Measurements from ENCODE around the gene MYLK4. TPM values are rescaled to one million over a fixed set of nuclear protein-coding genes. Genes with fewer than 3 reads are reported as not detected.

The MYLK4 gene
- total and polyA plus RNA-seq, 2 donors (not counting 1 experiment from before 2014, with no cell fraction given) = 0.33 to 0.59 TPM

DNA sequence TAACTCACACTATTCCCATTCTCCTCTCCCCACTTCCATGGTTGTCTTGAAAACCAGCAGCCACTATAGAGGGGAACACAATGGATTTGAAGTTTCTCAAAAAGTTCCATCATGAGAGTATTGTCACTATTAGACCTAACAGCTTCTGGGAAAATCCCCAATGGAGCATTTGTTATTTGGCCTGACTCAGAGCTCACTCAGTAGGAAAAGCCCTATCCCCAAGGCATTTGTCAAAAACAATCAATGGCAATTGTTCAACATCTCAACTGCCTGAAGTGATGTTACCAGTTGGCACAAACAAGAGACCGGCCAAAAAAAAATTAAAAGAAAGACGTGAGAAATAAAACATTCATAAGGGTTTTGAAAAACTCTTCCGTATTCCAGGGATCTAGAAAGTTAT is 98.8 kb downstream of the MYLK4 start:
- Histone ChIP-seq H3K27me3 (ENCODE audit: control insufficient read depth, insufficient read depth, low read length) (no peaks in the 10 kb centered on the region), H4K20me1 (ENCODE audit: control insufficient read depth, extremely low read depth, insufficient read depth, low read length) (no peaks in the 10 kb centered on the region), H3K79me2 (ENCODE audit: control insufficient read depth, insufficient read depth, low read length) (no peaks in the 10 kb centered on the region), H3K4me1 (ENCODE audit: control insufficient read depth, extremely low read depth, insufficient read depth, low read length) (no peaks in the 10 kb centered on the region), H3K9me3 (ENCODE audit: control insufficient read depth, insufficient read depth, low read depth, low read length) (no peaks in the 10 kb centered on the region), H3K9ac (ENCODE audit: insufficient read depth, low read length) (no peak overlapping the region), H3K4me2 (ENCODE audit: extremely low read depth, insufficient read depth, low read length) (no peak overlapping the region), H2AFZ (ENCODE audit: low read length) (no peak overlapping the region), H3K36me3 (ENCODE audit: control insufficient read depth, insufficient read depth, low read length) (no peaks in the 10 kb centered on the region), H3K27ac (ENCODE audit: insufficient read depth, low read length) (no peak overlapping the region), H3K4me3 (replicated peaks in 1 of 4; ENCODE audit: control extremely low read depth in 1 of 4, insufficient read depth in 1 of 4, low read depth in 3 of 4, low read length in 4 of 4) (no peak overlapping the region)
- no peak for DNase-seq (ENCODE audit: low read depth in 2 of 2)
- no peak for TF ChIP-seq EZH2 (IDR thresholded peaks at IDR 0.05; ENCODE audit: low read length, missing control alignments)
- TF ChIP-seq, protein P1, sequence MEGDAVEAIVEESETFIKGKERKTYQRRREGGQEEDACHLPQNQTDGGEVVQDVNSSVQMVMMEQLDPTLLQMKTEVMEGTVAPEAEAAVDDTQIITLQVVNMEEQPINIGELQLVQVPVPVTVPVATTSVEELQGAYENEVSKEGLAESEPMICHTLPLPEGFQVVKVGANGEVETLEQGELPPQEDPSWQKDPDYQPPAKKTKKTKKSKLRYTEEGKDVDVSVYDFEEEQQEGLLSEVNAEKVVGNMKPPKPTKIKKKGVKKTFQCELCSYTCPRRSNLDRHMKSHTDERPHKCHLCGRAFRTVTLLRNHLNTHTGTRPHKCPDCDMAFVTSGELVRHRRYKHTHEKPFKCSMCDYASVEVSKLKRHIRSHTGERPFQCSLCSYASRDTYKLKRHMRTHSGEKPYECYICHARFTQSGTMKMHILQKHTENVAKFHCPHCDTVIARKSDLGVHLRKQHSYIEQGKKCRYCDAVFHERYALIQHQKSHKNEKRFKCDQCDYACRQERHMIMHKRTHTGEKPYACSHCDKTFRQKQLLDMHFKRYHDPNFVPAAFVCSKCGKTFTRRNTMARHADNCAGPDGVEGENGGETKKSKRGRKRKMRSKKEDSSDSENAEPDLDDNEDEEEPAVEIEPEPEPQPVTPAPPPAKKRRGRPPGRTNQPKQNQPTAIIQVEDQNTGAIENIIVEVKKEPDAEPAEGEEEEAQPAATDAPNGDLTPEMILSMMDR (conservative IDR thresholded peaks at IDR 0.05 in 1 of 2, IDR thresholded peaks at IDR 0.05 in 1 of 2; ENCODE audit: low read depth in 1 of 2, low read length in 2 of 2) = no peak

DNA sequence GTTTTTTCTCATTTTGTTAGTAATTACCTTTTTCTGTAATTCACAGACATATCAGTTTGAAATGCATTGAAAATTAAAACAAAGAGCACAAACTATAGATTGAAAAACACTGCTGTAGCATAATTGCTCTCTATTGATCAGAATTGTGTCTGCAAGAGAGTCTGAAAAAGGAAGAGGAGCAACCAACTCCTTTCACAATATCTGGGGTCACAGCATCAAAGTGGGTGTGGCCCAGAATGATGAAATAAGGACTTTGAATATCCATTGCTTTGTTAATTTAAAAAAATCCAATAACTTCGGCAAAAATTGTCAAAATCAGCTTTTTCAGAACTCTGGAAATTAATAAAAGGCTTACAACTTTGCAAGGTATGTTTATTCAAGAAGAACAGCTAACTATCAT is 99.2 kb downstream of the MYLK4 start:
- Histone ChIP-seq H4K20me1 (ENCODE audit: control insufficient read depth, extremely low read depth, insufficient read depth, low read length) (no peaks in the 10 kb centered on the region), H3K9me3 (ENCODE audit: control insufficient read depth, insufficient read depth, low read depth, low read length) (no peaks in the 10 kb centered on the region), H3K9ac (ENCODE audit: insufficient read depth, low read length) (no peak overlapping the region), H3K27me3 (ENCODE audit: control insufficient read depth, insufficient read depth, low read length) (no peaks in the 10 kb centered on the region), H3K4me2 (ENCODE audit: extremely low read depth, insufficient read depth, low read length) (no peak overlapping the region), H2AFZ (ENCODE audit: low read length) (no peak overlapping the region), H3K27ac (ENCODE audit: insufficient read depth, low read length) (no peak overlapping the region), H3K4me3 (replicated peaks in 1 of 4; ENCODE audit: control extremely low read depth in 1 of 4, insufficient read depth in 1 of 4, low read depth in 3 of 4, low read length in 4 of 4) (no peak overlapping the region), H3K4me1 (ENCODE audit: control insufficient read depth, extremely low read depth, insufficient read depth, low read length) (no peaks in the 10 kb centered on the region), H3K36me3 (ENCODE audit: control insufficient read depth, insufficient read depth, low read length) (no peaks in the 10 kb centered on the region), H3K79me2 (ENCODE audit: control insufficient read depth, insufficient read depth, low read length) (no peaks in the 10 kb centered on the region)
- TF ChIP-seq, protein P1 (conservative IDR thresholded peaks at IDR 0.05 in 1 of 2, IDR thresholded peaks at IDR 0.05 in 1 of 2; ENCODE audit: low read depth in 1 of 2, low read length in 2 of 2) = no peak
- no peak for TF ChIP-seq EZH2 (IDR thresholded peaks at IDR 0.05; ENCODE audit: low read length, missing control alignments)
- no peak for DNase-seq (ENCODE audit: low read depth in 2 of 2)

DNA sequence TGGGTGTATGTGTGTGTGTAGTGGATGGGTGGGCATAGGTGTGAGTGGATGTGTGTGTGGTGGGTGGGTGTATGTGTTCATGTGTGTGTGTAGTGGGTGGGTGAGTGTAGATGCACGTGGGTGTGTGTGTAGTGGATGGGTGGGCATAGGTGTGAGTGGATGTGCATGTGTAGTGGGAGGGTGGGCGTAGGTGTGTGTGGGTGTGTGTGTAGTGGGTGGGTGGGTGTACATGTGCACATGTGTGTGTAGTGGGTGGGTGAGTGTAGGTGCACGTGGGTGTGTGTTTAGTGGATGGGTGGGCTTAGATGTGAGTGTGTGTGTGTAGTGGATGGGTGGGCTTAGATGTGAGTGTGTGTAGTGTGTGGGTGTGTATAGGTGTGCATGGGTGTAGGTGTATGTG is 104.4 kb downstream of the MYLK4 start:
- Histone ChIP-seq H3K4me1 (ENCODE audit: control insufficient read depth, extremely low read depth, insufficient read depth, low read length) (no peaks in the 10 kb centered on the region), H3K27ac (ENCODE audit: insufficient read depth, low read length) (no peak overlapping the region), H3K27me3 (ENCODE audit: control insufficient read depth, insufficient read depth, low read length) (peaks cover 7% of the 10 kb centered on the region), H3K4me3 (replicated peaks in 1 of 4; ENCODE audit: control extremely low read depth in 1 of 4, insufficient read depth in 1 of 4, low read depth in 3 of 4, low read length in 4 of 4) (no peak overlapping the region), H3K9me3 (ENCODE audit: control insufficient read depth, insufficient read depth, low read depth, low read length) (no peaks in the 10 kb centered on the region), H2AFZ (ENCODE audit: low read length) (no peak overlapping the region), H3K9ac (ENCODE audit: insufficient read depth, low read length) (no peak overlapping the region), H3K79me2 (ENCODE audit: control insufficient read depth, insufficient read depth, low read length) (no peaks in the 10 kb centered on the region), H3K36me3 (ENCODE audit: control insufficient read depth, insufficient read depth, low read length) (no peaks in the 10 kb centered on the region), H3K4me2 (ENCODE audit: extremely low read depth, insufficient read depth, low read length) (no peak overlapping the region), H4K20me1 (ENCODE audit: control insufficient read depth, extremely low read depth, insufficient read depth, low read length) (no peaks in the 10 kb centered on the region)
- TF ChIP-seq EZH2 (IDR thresholded peaks at IDR 0.05; ENCODE audit: low read length, missing control alignments) = no peak
- TF ChIP-seq, protein P1 (conservative IDR thresholded peaks at IDR 0.05 in 1 of 2, IDR thresholded peaks at IDR 0.05 in 1 of 2; ENCODE audit: low read depth in 1 of 2, low read length in 2 of 2) = no peak
- no peak for DNase-seq (ENCODE audit: low read depth in 2 of 2)
